Ovary (tissue), 9 donors: ENCODE measurements around the gene LBX1. TPM values are rescaled to one million over a fixed set of nuclear protein-coding genes. Genes with fewer than 3 reads are reported as not detected.

Experiments used
- DNase-seq, 5 donors: peaks; one replicate each; pipeline ENCODE4 v3.0.0-alpha.2; 2019 to 2020
- H3K27ac ChIP-seq, 2 donors: fragments of 200-600 bp; one replicate each; pipeline versions ENCODE4 v1.5.1 to v1.8.0; 2019 to 2022
- H3K27me3 ChIP-seq: fragments of 200-600 bp; one replicate; pipeline ENCODE4 v1.8.0; 2022
- H3K36me3 ChIP-seq: fragments of 200-600 bp; sonication (generic); one replicate; pipeline ENCODE4 v1.5.1; 2019
- H3K4me1 ChIP-seq: one replicate; pipeline ENCODE4 v1.8.1; 2013; ENCODE audit warnings: mild to moderate bottlenecking, moderate library complexity; ENCODE audit not compliant: insufficient read depth
- H3K4me3 ChIP-seq: fragments of 200-600 bp; sonication (generic); one replicate; pipeline ENCODE4 v1.5.1; 2017
- H3K9me3 ChIP-seq, 2 donors: fragments of 200-600 bp in 1 of 2; sonication (generic) in 1 of 2; one replicate each; pipeline versions ENCODE4 v1.5.1 to v1.8.1; 2013 to 2019; ENCODE audit warnings: mild to moderate bottlenecking in 1 of 2, moderate library complexity in 1 of 2
- CTCF ChIP-seq, 3 donors: fragments of 450-650 bp in 2 of 3; fragments of 200-600 bp in 1 of 3; IDR thresholded peaks; one replicate each; pipeline versions ENCODE4 v1.5.1 to v1.8.0; 2016 to 2022; ENCODE audit warnings: antibody characterized with exemption in 3 of 3, mild to moderate bottlenecking in 1 of 3
- EP300 ChIP-seq: sonication (generic); formaldehyde crosslinking; IDR thresholded peaks from one replicate; pipeline ENCODE4 v1.6.1; 2017; ENCODE audit warnings: antibody characterized with exemption
- POLR2A ChIP-seq: fragments of 450-650 bp; IDR thresholded peaks from one replicate; pipeline ENCODE4 v1.6.1; 2017; ENCODE audit warnings: antibody characterized with exemption, mild to moderate bottlenecking, moderate library complexity
- WGBS, 3 donors: extraction: QIAGEN DNeasy Blood & Tissue Kit in 1 of 3; methylation state at CpG; one replicate each; pipeline versions ENCODE4 v1.1.5 to v1.1.7; 2013 to 2017; 5-methylcytosine and 5-hydroxymethylcytosine counted together
- intact Hi-C, 4 donors: fragments of 100-400 bp; cut with DNase I; formaldehyde crosslinking; loops; one replicate each; pipeline versions ENCODE4 v1.11.0 to v1.15.1; 2022 to 2023
- polyA plus RNA-seq, 2 donors: library from polyadenylated mRNA; stranded (reverse); fragments of 200-250 nt in 1 of 2; fragments of 350-450 nt in 1 of 2; fragmentation: Illumina TruSeq in 1 of 2; extraction: RNeasy Lipid Tissue Mini Kit (QIAGEN cat#74804) in 1 of 2; gene quantifications; one replicate each; pipeline ENCODE4 v1.2.3, GENCODE V29; 2013 to 2014
- total RNA-seq, 7 donors: library from RNA; depleted of rRNA in 2 of 7; stranded (reverse); fragments of >200 nt in 2 of 7; fragmentation: NEBNext Ultra II Directional in 3 of 7; extraction: Animal tissue kit (Norgen Biotek cat#: 25700) in 3 of 7; gene quantifications; one replicate each; pipeline versions ENCODE4 v1.1.0 to v1.2.4, GENCODE V29; 2016 to 2023
- donor health status: DM: no; HTN: no; CAD: no; lungs with moderate emphysema.
- donor health status: DM: no; HTN: no; CAD: no.
- donor health status: Bipolar disorder and iron deficiency.
- donor health status: DM: yes; HTN: yes; CAD: no.
- donor health status: DM: no; HTN: no; CAD: no.
- donor health status: DM: yes; HTN: yes; CAD: no.

The LBX1 gene
- total and polyA plus RNA-seq, 9 donors = not detected

DNA sequence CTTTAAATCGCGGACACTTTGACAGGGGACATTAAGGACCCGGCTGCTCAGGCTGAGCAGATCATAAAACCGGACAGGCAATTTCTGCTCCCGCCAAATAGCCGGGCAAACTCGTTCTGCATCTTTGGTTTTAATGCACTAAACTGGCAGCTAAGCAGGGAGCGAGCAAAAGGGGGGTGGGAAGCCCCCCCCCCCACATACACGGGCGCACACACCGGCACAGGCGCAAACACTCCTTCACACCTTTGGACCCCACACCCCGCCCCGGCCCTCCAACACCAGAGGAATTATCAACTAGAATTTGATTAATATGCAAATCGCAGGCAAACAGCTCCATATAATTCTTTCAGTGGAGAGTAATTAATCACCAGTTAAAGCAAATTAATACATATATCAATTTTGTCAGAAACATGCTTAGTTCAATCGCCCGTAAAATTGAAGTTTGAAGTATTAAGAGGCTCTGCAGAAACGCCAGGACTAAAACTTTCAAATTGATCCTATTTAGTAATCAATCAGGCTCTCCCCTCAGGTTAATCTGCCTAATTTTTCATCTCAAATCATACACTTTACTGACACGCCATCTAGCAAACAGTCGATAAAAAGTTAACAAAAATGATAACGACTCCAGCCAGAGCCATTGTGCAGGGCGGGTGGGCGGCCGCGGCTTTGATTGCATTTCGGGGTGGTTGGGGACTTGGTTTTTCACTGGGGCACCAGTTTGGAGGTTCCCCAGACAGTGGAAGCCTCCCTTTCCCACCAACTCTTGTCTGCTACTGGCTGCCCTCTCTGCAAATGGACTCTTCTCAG lies 9.9 kb downstream of the LBX1 start:
- DNase-seq = no peak
- WGBS, 3 donors = 20 to 22% (median 21%) methylated on average over 26 of the region's 26 CpGs
- Histone ChIP-seq H3K4me3 (no peak overlapping the region), H3K27me3 (peaks cover 1% of the 10 kb centered on the region), H3K27ac (no peak overlapping the region), H3K9me3 (no peaks in the 10 kb centered on the region), H3K36me3 (no peaks in the 10 kb centered on the region), H3K4me1 (peaks cover 7% of the 10 kb centered on the region)
- intact Hi-C loops = loop anchor here (10.0 kb wide), 2 partner anchors 245 to 555 kb away; partner anchors contain the start of gene FGF8 (in 2 of the 4)
- no peak for TF ChIP-seq EP300
- TF ChIP-seq CTCF (IDR thresholded peaks at IDR 0.05) = no peak
- no peak for TF ChIP-seq POLR2A

GRCh38 chr10:101218351-101219138 lies 10.7 kb downstream of the LBX1 start:
- H3K9me3 ChIP-seq = no peaks in the 10 kb centered on the region
- H3K27me3 ChIP-seq = no peaks in the 10 kb centered on the region
- H3K4me1 ChIP-seq = peaks cover 7% of the 10 kb centered on the region
- H3K27ac ChIP-seq = no peak overlapping the region
- TF ChIP-seq CTCF (IDR thresholded peaks at IDR 0.05) (no peak), POLR2A (no peak), EP300 (no peak)
- H3K4me3 ChIP-seq = no peak overlapping the region
- H3K36me3 ChIP-seq = no peaks in the 10 kb centered on the region
- WGBS, 3 donors = 6 to 11% (median 9%) methylated on average over 27 of the region's 27 CpGs
- no peak for DNase-seq
- intact Hi-C loops = loop anchor here (10.0 kb wide), 2 partner anchors 246 to 556 kb away; partner anchors contain the start of gene FGF8 (in 2 of the 4)

DNA sequence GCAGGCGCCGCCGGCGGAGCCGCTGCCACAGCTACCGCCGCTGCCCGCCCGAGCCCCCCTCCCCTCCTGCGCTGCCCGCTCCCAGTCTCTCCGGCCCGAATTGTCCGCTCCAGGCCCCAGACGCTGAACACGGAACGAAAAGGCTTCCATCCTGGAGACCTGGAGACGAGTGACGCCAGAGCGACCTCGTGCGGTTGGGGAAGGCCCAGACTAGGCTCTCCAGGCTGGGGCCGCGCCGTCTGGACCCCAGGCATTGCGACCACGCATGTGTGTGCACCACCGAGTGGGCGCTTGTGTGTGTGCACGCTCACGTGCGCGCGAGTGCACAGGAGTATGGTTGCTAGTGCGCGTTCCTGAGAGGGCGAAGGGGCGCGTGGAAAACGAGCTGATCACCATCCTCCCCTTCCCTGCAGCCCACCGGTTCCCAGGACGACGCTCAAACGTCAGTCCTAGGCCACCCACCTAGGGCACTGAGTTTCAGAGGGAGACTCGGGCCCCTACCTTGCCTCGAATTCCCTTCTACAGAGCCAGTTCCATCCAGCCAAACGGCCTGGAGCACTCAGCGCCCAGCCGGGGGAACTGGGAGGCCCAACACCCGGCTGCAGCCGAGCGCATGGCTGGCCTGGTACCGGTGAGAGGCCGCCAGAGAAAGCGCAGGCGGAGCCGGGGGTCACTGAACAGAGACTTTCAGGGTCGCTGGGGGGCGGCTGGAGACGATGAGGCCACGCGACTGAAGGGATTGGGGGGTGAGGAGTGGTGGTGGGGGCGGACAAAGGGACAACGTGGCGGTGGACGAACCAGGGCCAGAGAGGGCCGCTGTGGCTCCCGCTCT lies 11.6 kb downstream of the LBX1 start:
- peaks cover 4% of the 10 kb centered on the region for H3K4me1 ChIP-seq
- H3K4me3 ChIP-seq = no peak overlapping the region
- WGBS, 3 donors = 2 to 5% (median 2%) methylated on average over 56 to 68 of the region's 68 CpGs
- no peak for DNase-seq
- no peak for TF ChIP-seq POLR2A
- TF ChIP-seq CTCF (IDR thresholded peaks at IDR 0.05) = no peak
- no peak for TF ChIP-seq EP300
- H3K36me3 ChIP-seq = no peaks in the 10 kb centered on the region
- no peaks in the 10 kb centered on the region for H3K27me3 ChIP-seq
- no peak overlapping the region for H3K27ac ChIP-seq
- no peaks in the 10 kb centered on the region for H3K9me3 ChIP-seq
- intact Hi-C loops = loop anchor here (10.0 kb wide), 2 partner anchors 247 to 557 kb away; partner anchors contain the start of gene FGF8 (in 2 of the 4)

DNA sequence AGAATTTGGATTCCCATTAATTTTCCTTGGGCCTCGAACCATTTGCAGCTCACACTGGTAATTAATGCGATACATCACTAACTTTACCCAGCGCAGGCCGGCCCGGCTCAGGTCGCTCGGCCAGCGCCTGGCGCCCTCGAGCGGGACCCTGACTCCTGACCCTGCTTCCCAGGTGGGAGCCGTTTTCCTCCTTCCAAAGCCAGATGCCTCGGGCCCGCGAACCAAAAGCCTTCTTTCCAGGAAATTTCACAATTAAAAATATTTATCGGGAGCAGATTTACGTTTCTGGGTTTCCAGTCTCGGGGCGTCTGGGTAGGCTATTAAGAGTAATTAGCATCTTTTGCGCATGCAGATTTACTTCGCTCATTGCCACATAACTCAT lies 12.2 kb downstream of the LBX1 start:
- no peaks in the 10 kb centered on the region for H3K27me3 ChIP-seq
- no peak for DNase-seq
- no peak overlapping the region for H3K4me3 ChIP-seq
- H3K9me3 ChIP-seq = no peaks in the 10 kb centered on the region
- WGBS, 3 donors = 4 to 6% (median 5%) methylated on average over 21 of the region's 21 CpGs
- no peaks in the 10 kb centered on the region for H3K36me3 ChIP-seq
- intact Hi-C loops = loop anchor here (10.0 kb wide), 2 partner anchors 248 to 558 kb away; partner anchors contain the start of gene FGF8 (in 2 of the 4)
- H3K4me1 ChIP-seq = peaks cover 4% of the 10 kb centered on the region
- TF ChIP-seq EP300 = no peak
- no peak overlapping the region for H3K27ac ChIP-seq
